OCI-LY1 (cell line): Measurements from ENCODE around the gene DLX3.

ENCODE experiments used
- CTCF ChIP-seq: fragments of 200-600 bp; sonication (generic), shearing (Covaris generic); IDR thresholded peaks from 2 replicates; pipeline ENCODE4 v1.5.1; 2017; ENCODE audit warnings: mild to moderate bottlenecking, antibody characterized with exemption, low read length, moderate library complexity, mixed read lengths
- EZH2 ChIP-seq: fragments of 200-600 bp; sonication (generic), shearing (Covaris generic); IDR thresholded peaks from 2 replicates; pipeline ENCODE4 v1.8.0; 2017; ENCODE audit warnings: borderline replicate concordance, mixed run types, mild to moderate bottlenecking, antibody characterized with exemption, low read length, moderate library complexity, mixed read lengths

GRCh38 chr17:50035945-50036344 is 40.9 kb upstream of the DLX3 start:
- TF ChIP-seq CTCF = no peak
- no peak for TF ChIP-seq EZH2
